HK-2 (cell line): ENCODE data around the gene LPAR3.

Experiments used
- DNase-seq: peaks from one replicate; pipeline ENCODE4 v3.0.0-alpha.2; 2018; ENCODE audit not compliant: unreplicated experiment

Gene LPAR3

GRCh38 chr1:84827976-84828375 is 65.0 kb downstream of the LPAR3 start:
- no peak for DNase-seq

- DNase-seq = no peak
Measured at GRCh38 chr1:84827555-84827954, 65.5 kb downstream of the LPAR3 start.

- no peak for DNase-seq
Measured at GRCh38 chr1:84825161-84825560, 67.8 kb downstream of the LPAR3 start.

GRCh38 chr1:84823991-84824390 is 69.0 kb downstream of the LPAR3 start:
- DNase-seq = no peak

- no peak for DNase-seq
Measured at GRCh38 chr1:84823511-84823910, 69.5 kb downstream of the LPAR3 start.

GRCh38 chr1:84810343-84810742 is 82.7 kb downstream of the LPAR3 start:
- no peak for DNase-seq

- no peak for DNase-seq
Measured at GRCh38 chr1:84809023-84809422, 84.0 kb downstream of the LPAR3 start.

- no peak for DNase-seq
Measured at GRCh38 chr1:84803604-84804003, 89.4 kb downstream of the LPAR3 start.

- DNase-seq = no peak
Measured at GRCh38 chr1:84802567-84803232, 90.3 kb downstream of the LPAR3 start.

- no peak for DNase-seq
Measured at GRCh38 chr1:84800090-84801073, 92.6 kb downstream of the LPAR3 start.

- no peak for DNase-seq
Measured at GRCh38 chr1:84797603-84798002, 95.4 kb downstream of the LPAR3 start.

- peak; percentile 49 for DNase-seq
Measured at GRCh38 chr1:84795966-84796600, 96.9 kb downstream of the LPAR3 start.

GRCh38 chr1:84795213-84795612 is 97.8 kb downstream of the LPAR3 start:
- no peak for DNase-seq

- DNase-seq = no peak
Measured at GRCh38 chr1:84792421-84792820, 100.6 kb downstream of the LPAR3 start.

- DNase-seq = no peak
Measured at GRCh38 chr1:84789014-84789413, 104.0 kb downstream of the LPAR3 start.

- no peak for DNase-seq
Measured at GRCh38 chr1:84785271-84786036, 107.6 kb downstream of the LPAR3 start.

- DNase-seq = no peak
Measured at GRCh38 chr1:84782881-84783280, 110.1 kb downstream of the LPAR3 start.

- DNase-seq = peak; percentile 37
Measured at GRCh38 chr1:84781946-84782771, 110.8 kb downstream of the LPAR3 start.

GRCh38 chr1:84780000-84780716 is 112.8 kb downstream of the LPAR3 start:
- no peak for DNase-seq

GRCh38 chr1:84776639-84777038 is 116.4 kb downstream of the LPAR3 start:
- DNase-seq = no peak
